ENCODE results near the gene VDR. TPM values are rescaled to one million over a fixed set of nuclear protein-coding genes. Genes with fewer than 3 reads are reported as not detected.

VDR gene
- total and polyA plus RNA-seq, 10 donors, result 0.70 to 10.5 (median 5.7) TPM

- WGBS, 5 donors, result 53 to 67% (median 57%) methylated on average over 32 of the region's 32 CpGs
- DNase-seq, result peak; percentile 88
- intact Hi-C loops (cut with DNase I; ENCODE audit: low total_unique reads), result no loop called here
- no peaks in the 10 kb centered on the region for H3K9me3 ChIP-seq
- H3K4me1 ChIP-seq, result peaks cover 0 to 30% (median 16%) of the 10 kb centered on the region in 6 donors
- H3K4me3 ChIP-seq, result no peak overlapping the region
- H3K27me3 ChIP-seq (replicated peaks in 1 of 7), result peaks cover 0 to 6% (median 0%) of the 10 kb centered on the region in 7 donors
- TF ChIP-seq POLR2AphosphoS5 (IDR thresholded peaks at IDR 0.05) (no peak), POLR2A (IDR thresholded peaks at IDR 0.05) (no peak)
- TF ChIP-seq, protein P1, sequence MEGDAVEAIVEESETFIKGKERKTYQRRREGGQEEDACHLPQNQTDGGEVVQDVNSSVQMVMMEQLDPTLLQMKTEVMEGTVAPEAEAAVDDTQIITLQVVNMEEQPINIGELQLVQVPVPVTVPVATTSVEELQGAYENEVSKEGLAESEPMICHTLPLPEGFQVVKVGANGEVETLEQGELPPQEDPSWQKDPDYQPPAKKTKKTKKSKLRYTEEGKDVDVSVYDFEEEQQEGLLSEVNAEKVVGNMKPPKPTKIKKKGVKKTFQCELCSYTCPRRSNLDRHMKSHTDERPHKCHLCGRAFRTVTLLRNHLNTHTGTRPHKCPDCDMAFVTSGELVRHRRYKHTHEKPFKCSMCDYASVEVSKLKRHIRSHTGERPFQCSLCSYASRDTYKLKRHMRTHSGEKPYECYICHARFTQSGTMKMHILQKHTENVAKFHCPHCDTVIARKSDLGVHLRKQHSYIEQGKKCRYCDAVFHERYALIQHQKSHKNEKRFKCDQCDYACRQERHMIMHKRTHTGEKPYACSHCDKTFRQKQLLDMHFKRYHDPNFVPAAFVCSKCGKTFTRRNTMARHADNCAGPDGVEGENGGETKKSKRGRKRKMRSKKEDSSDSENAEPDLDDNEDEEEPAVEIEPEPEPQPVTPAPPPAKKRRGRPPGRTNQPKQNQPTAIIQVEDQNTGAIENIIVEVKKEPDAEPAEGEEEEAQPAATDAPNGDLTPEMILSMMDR (IDR thresholded peaks at IDR 0.05 in 8 of 11, conservative IDR thresholded peaks at IDR 0.05 in 3 of 11), result peak; percentile 59 to 89 (median 81)
- no peaks in the 10 kb centered on the region for H3K36me3 ChIP-seq
- no peak overlapping the region for H3K27ac ChIP-seq
Measured at GRCh38 chr12:47949441-47950341, 44.9 kb upstream of the VDR start.

- TF ChIP-seq, protein P1 (IDR thresholded peaks at IDR 0.05 in 8 of 11, conservative IDR thresholded peaks at IDR 0.05 in 3 of 11), result no peak
- TF ChIP-seq POLR2A (IDR thresholded peaks at IDR 0.05) (no peak), POLR2AphosphoS5 (IDR thresholded peaks at IDR 0.05) (peak in 2 of 3 donors; percentile 21 to 24)
- no peak overlapping the region for H3K4me3 ChIP-seq
- H3K9me3 ChIP-seq, result no peaks in the 10 kb centered on the region
- H3K27ac ChIP-seq, result peak overlapping the region in 7 of 8 donors; percentile 3 to 52 (median 40)
- WGBS, 5 donors, result 82 to 91% (median 86%) methylated on average over 12 of the region's 12 CpGs
- intact Hi-C loops (cut with DNase I; ENCODE audit: low total_unique reads), result no loop called here
- H3K27me3 ChIP-seq (replicated peaks in 1 of 7), result peaks cover 0 to 15% (median 4%) of the 10 kb centered on the region in 7 donors
- peaks cover 2 to 40% (median 23%) of the 10 kb centered on the region in 6 donors for H3K4me1 ChIP-seq
- H3K36me3 ChIP-seq, result no peaks in the 10 kb centered on the region
- no peak for DNase-seq
Measured at GRCh38 chr12:47947341-47947740, 42.5 kb upstream of the VDR start.

DNA sequence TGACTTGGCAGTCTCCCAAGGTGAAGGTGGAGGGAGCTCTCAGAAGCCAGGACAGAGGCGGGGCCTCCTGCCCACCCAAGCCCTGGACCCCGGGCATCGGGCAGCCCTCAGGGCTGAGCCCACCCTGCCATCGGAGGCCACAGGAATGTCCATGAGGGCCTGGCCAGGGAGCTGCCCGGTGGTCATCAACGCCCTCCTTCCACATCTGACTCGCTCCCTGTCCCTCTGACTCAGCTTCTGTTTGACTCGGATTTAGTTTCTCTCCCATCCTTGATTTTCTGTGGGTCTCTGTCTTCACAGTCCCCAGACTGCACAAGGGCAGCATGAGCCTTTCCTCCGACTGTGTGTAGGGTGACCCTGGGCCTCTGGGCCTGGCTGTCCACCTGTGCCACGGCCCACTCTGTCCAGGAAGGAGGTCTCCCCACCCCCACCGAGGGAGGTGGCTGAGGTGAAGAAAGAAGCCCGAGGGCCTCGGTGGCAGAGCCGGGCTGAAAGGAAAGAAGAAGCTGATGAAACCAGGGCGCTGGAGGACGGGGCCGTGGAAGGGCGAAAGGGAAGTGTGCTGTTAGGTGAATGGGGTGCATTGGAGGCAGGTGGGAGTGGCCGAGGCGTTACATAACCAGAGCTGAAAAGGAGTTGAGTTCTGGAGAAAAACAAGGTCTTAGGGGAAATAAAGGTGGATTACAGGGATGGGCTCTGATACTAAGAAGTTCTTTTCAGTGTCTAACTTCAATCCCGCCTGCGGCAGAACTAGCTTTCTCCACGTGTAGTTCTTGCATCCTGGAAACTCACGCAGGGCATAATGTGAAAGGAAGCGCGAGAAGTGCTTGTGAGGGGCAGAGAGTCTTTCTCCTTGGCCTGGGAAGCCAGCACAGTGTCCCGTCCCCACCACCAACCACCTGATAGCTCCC, 41.9 kb upstream of the VDR start:
- WGBS, 5 donors, result 48 to 63% (median 50%) methylated on average over 27 of the region's 27 CpGs
- TF ChIP-seq POLR2AphosphoS5 (IDR thresholded peaks at IDR 0.05), result no peak
- TF ChIP-seq POLR2A (IDR thresholded peaks at IDR 0.05), result no peak
- TF ChIP-seq, protein P1 (IDR thresholded peaks at IDR 0.05 in 8 of 11, conservative IDR thresholded peaks at IDR 0.05 in 3 of 11), result no peak
- no peaks in the 10 kb centered on the region for H3K36me3 ChIP-seq
- H3K27me3 ChIP-seq (replicated peaks in 1 of 7), result peaks cover 0 to 22% (median 4%) of the 10 kb centered on the region in 7 donors
- H3K4me3 ChIP-seq, result no peak overlapping the region
- H3K9me3 ChIP-seq, result no peaks in the 10 kb centered on the region
- H3K4me1 ChIP-seq, result peaks cover 2 to 47% (median 30%) of the 10 kb centered on the region in 6 donors
- intact Hi-C loops (cut with DNase I; ENCODE audit: low total_unique reads), result no loop called here
- H3K27ac ChIP-seq, result peak overlapping the region in 7 of 8 donors; percentile 20 to 52 (median 51)
- no peak for DNase-seq

All from spleen (tissue), 11 donors.